Measurements from ENCODE around the gene IL36B.

Gene IL36B

GRCh38 chr2:113093613-113093977 lies 40.9 kb upstream of the IL36B start:
- Histone ChIP-seq H3K9ac (no peak overlapping the region), H3K4me1 (ENCODE audit: low read depth, poor library complexity, severe bottlenecking) (no peaks in the 10 kb centered on the region), H2AFZ (ENCODE audit: low read depth) (no peak overlapping the region), H4K20me1 (ENCODE audit: insufficient read depth) (no peaks in the 10 kb centered on the region), H3K27ac (no peak overlapping the region), H3K36me3 (ENCODE audit: insufficient read depth) (no peaks in the 10 kb centered on the region), H3K4me3 (IDR thresholded peaks at IDR 0.05; ENCODE audit: insufficient read depth, low read depth, low read length) (no peak overlapping the region), H3K79me2 (ENCODE audit: insufficient read depth, low read depth) (no peaks in the 10 kb centered on the region), H3K4me2 (no peak overlapping the region), H3K27me3 (ENCODE audit: insufficient read depth, low read depth) (no peaks in the 10 kb centered on the region)
- TF ChIP-seq CTCF (conservative IDR thresholded peaks at IDR 0.05; ENCODE audit: low read depth, low read length) = no peak

- Histone ChIP-seq H3K9ac (no peak overlapping the region), H2AFZ (ENCODE audit: low read depth) (no peak overlapping the region), H3K79me2 (ENCODE audit: insufficient read depth, low read depth) (no peaks in the 10 kb centered on the region), H4K20me1 (ENCODE audit: insufficient read depth) (no peaks in the 10 kb centered on the region), H3K27me3 (ENCODE audit: insufficient read depth, low read depth) (no peaks in the 10 kb centered on the region), H3K4me3 (IDR thresholded peaks at IDR 0.05; ENCODE audit: insufficient read depth, low read depth, low read length) (no peak overlapping the region), H3K4me2 (no peak overlapping the region), H3K27ac (no peak overlapping the region), H3K36me3 (ENCODE audit: insufficient read depth) (no peaks in the 10 kb centered on the region), H3K4me1 (ENCODE audit: low read depth, poor library complexity, severe bottlenecking) (no peaks in the 10 kb centered on the region)
- TF ChIP-seq CTCF (conservative IDR thresholded peaks at IDR 0.05; ENCODE audit: low read depth, low read length) = no peak
These were observed 40.4 kb upstream of the IL36B start for GRCh38 chr2:113092864-113093612.

GRCh38 chr2:113091231-113091896 lies 38.7 kb upstream of the IL36B start:
- Histone ChIP-seq H3K4me1 (ENCODE audit: low read depth, poor library complexity, severe bottlenecking) (no peaks in the 10 kb centered on the region), H4K20me1 (ENCODE audit: insufficient read depth) (no peaks in the 10 kb centered on the region), H3K9ac (no peak overlapping the region), H3K4me3 (IDR thresholded peaks at IDR 0.05; ENCODE audit: insufficient read depth, low read depth, low read length) (no peak overlapping the region), H3K79me2 (ENCODE audit: insufficient read depth, low read depth) (no peaks in the 10 kb centered on the region), H2AFZ (ENCODE audit: low read depth) (no peak overlapping the region), H3K4me2 (no peak overlapping the region), H3K27me3 (ENCODE audit: insufficient read depth, low read depth) (no peaks in the 10 kb centered on the region), H3K27ac (no peak overlapping the region), H3K36me3 (ENCODE audit: insufficient read depth) (no peaks in the 10 kb centered on the region)
- no peak for TF ChIP-seq CTCF (conservative IDR thresholded peaks at IDR 0.05; ENCODE audit: low read depth, low read length)

- no peak overlapping the region for H3K4me3 ChIP-seq (IDR thresholded peaks at IDR 0.05; ENCODE audit: insufficient read depth, low read depth, low read length)
- no peaks in the 10 kb centered on the region for H4K20me1 ChIP-seq (ENCODE audit: insufficient read depth)
- H3K79me2 ChIP-seq (ENCODE audit: insufficient read depth, low read depth) = no peaks in the 10 kb centered on the region
- no peak for TF ChIP-seq CTCF (conservative IDR thresholded peaks at IDR 0.05; ENCODE audit: low read depth, low read length)
- H3K27me3 ChIP-seq (ENCODE audit: insufficient read depth, low read depth) = no peaks in the 10 kb centered on the region
- no peak overlapping the region for H3K27ac ChIP-seq
- no peaks in the 10 kb centered on the region for H3K4me1 ChIP-seq (ENCODE audit: low read depth, poor library complexity, severe bottlenecking)
- no peak overlapping the region for H2AFZ ChIP-seq (ENCODE audit: low read depth)
- H3K36me3 ChIP-seq (ENCODE audit: insufficient read depth) = no peaks in the 10 kb centered on the region
- no peak overlapping the region for H3K9ac ChIP-seq
- H3K4me2 ChIP-seq = no peak overlapping the region
These were observed 37.2 kb upstream of the IL36B start for GRCh38 chr2:113089916-113090315.
